CD4-positive, alpha-beta T cell treated with Interleukin-10 for 1 hour (primary cell): ENCODE measurements around the gene SCO2.

ENCODE experiments used
- DNase-seq: peaks from one replicate; pipeline ENCODE4 v3.0.0-alpha.2; 2020

SCO2 gene

DNA sequence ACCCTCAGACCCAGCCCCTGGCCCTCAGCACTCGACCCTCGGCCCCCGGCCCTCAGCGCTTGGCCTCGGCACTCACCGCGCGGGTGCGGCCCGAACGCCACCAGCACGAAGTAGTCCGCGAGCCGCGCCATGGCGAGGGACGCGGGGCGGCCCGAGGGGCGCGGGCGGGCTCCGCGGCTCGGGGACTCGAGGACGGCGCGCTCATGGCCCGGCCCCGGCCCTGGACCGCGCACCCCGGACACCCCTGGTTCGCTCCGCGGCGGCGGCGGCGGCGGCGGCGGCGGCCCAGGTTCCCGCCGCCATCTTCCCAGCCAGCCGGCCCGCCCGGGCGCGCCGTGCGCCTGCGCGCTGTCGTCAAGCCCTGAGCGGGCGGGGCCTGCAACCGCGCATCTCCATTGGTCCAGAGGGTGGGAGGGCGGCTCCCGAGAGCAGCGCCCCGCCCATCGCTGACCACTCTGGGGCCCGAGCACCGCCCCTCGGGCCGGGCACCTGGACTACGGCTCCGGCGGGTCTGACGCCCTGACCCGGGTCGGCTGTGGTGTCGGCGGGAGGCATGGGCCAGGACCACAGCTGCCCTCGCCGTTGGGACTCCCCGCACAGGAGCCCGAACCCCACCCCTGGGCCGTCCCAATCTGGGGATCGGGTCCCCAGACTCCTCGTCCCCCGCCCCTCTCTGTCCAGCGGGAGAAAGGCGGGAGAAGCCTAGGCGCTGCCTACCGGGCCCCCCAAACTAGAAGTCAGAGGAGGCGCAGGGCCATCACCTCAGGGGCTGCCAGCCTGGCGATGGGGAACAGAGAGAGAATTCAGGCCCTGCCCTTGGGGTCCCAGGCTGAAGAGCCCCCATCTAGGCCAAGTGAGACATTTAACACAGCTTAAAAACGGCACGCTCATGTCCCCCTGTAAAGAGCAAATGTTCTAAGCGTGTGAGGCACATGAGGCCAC lies 50.4 kb downstream of the SCO2 start, which contains the start of gene SBF1:
Gene SBF1, minus strand, starts transcription at position 326 of the 942 bp plus-strand sequence. Its CDS starts 195 bp downstream, at position 131.
- peak; percentile 90 for DNase-seq

DNA sequence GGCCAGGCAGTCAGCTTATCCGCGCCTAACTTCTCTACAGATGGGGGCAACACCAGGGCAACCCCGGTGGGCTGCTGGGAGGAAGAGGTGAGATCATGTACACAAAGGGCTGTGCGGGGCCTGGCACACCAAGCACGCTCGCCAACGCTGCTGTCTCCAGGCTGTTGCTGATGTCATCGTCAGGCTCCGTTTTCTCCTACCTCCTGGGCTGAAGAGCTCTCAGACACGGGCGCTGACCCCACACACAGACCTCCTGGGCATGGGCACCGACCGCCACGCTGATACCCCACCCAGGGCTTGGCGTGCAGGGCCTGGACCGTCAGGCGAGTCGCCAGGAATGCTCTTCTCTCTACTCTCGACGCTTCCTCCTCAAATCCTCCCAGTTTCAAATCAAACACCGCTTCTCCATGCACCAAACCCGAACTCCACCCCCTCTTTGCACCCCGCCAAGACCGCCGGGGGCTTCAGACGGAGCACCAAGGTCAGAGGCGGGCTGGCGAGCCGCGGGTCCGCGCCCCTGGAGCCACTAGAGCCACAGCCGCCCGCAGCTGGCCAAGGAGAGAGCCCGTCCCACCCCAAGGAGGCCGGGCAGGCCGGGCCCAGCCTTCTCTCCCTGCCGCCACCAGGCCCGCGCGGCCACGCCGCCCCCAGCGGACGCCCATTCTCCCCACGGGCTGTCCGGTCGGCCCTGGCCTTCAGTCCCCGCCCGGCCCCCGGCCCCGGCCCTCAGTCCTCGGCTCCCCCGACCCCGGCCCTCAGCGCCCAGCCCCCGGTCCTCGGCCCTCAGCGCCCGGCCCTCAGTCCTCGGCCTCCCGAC lies 51.3 kb downstream of the SCO2 start:
- no peak for DNase-seq
